Trophoblast cell (in vitro differentiated cells and primary cell): ENCODE measurements around the gene ROR1.

Experiments used
- DNase-seq, 2 donors: peaks; one replicate each; pipeline ENCODE4 v3.0.0-alpha.2; 2016
- H2AFZ ChIP-seq: 2 replicates; pipeline ENCODE4 v1.6.1; 2013; ENCODE audit warnings: low read length, moderate library complexity, mild to moderate bottlenecking; ENCODE audit not compliant: insufficient read depth, poor library complexity
- H2AK5ac ChIP-seq: 2 replicates; pipeline ENCODE4 v1.6.1; 2013; ENCODE audit warnings: mild to moderate bottlenecking, low read length
- H2BK120ac ChIP-seq: 2 replicates; pipeline ENCODE4 v1.6.1; 2013; ENCODE audit warnings: low read length, mild to moderate bottlenecking, moderate library complexity; ENCODE audit not compliant: insufficient read depth, poor library complexity
- H2BK12ac ChIP-seq: 2 replicates; pipeline ENCODE4 v1.6.1; 2013; ENCODE audit warnings: mild to moderate bottlenecking, low read length, moderate library complexity
- H2BK5ac ChIP-seq: 2 replicates; pipeline ENCODE4 v1.6.1; 2013; ENCODE audit warnings: low read length, low read depth, moderate library complexity, mild to moderate bottlenecking; ENCODE audit not compliant: poor library complexity
- H3K14ac ChIP-seq: 2 replicates; pipeline ENCODE4 v1.6.1; 2013; ENCODE audit warnings: mild to moderate bottlenecking, low read length
- H3K18ac ChIP-seq: 2 replicates; pipeline ENCODE4 v1.6.1; 2013; ENCODE audit warnings: mild to moderate bottlenecking, low read length
- H3K23ac ChIP-seq: 2 replicates; pipeline ENCODE4 v1.6.1; 2013; ENCODE audit warnings: low read length
- H3K27ac ChIP-seq: 2 replicates; pipeline ENCODE4 v1.5.1; 2013; ENCODE audit warnings: low read depth, mild to moderate bottlenecking, inconsistent platforms, low read length, moderate library complexity
- H3K27me3 ChIP-seq: 2 replicates; pipeline ENCODE4 v1.6.1; 2013; ENCODE audit warnings: inconsistent platforms, mild to moderate bottlenecking, low read length, moderate library complexity; ENCODE audit not compliant: insufficient read depth
- H3K36me3 ChIP-seq, 2 experiments: 1 replicate in 1 of 2; 2 replicates in 1 of 2; pipeline ENCODE4 v1.6.1; 2013; ENCODE audit warnings: low read length in 2 of 2, mild to moderate bottlenecking in 2 of 2, moderate library complexity in 1 of 2; ENCODE audit not compliant: insufficient read depth in 2 of 2, control insufficient read depth in 1 of 2
- H3K4ac ChIP-seq: 2 replicates; pipeline ENCODE4 v1.6.1; 2013; ENCODE audit warnings: low read depth, mild to moderate bottlenecking, low read length, moderate library complexity
- H3K4me1 ChIP-seq, 2 experiments: 1 replicate in 1 of 2; 2 replicates in 1 of 2; pipeline ENCODE4 v1.6.1; 2013; ENCODE audit warnings: low read length in 2 of 2, mild to moderate bottlenecking in 2 of 2, moderate library complexity in 1 of 2; ENCODE audit not compliant: insufficient read depth in 2 of 2, control insufficient read depth in 1 of 2
- H3K4me2 ChIP-seq: 2 replicates; pipeline ENCODE4 v1.6.1; 2013; ENCODE audit warnings: inconsistent platforms, mild to moderate bottlenecking, low read length, moderate library complexity
- H3K4me3 ChIP-seq: 2 replicates; pipeline ENCODE4 v1.5.1; 2013; ENCODE audit warnings: mild to moderate bottlenecking, low read depth, low read length, inconsistent platforms
- H3K79me1 ChIP-seq: one replicate; pipeline ENCODE4 v1.6.1; 2013; ENCODE audit warnings: low read length
- H3K79me2 ChIP-seq: 2 replicates; pipeline ENCODE4 v1.6.1; 2013; ENCODE audit warnings: low read length, mild to moderate bottlenecking; ENCODE audit not compliant: control insufficient read depth, insufficient read depth, poor library complexity
- H3K9ac ChIP-seq: 2 replicates; pipeline ENCODE4 v1.6.1; 2013; ENCODE audit warnings: mild to moderate bottlenecking, low read length
- H3K9me3 ChIP-seq: 2 replicates; pipeline ENCODE4 v1.6.1; 2013; ENCODE audit warnings: low read depth, mild to moderate bottlenecking, control low read depth, inconsistent platforms, low read length; ENCODE audit not compliant: insufficient read depth
- H4K12ac ChIP-seq: 2 replicates; pipeline ENCODE4 v1.6.1; 2013; ENCODE audit warnings: low read depth, mild to moderate bottlenecking, low read length, moderate library complexity
- H4K8ac ChIP-seq: 2 replicates; pipeline ENCODE4 v1.6.1; 2013; ENCODE audit warnings: low read depth, mild to moderate bottlenecking, low read length, moderate library complexity
- H4K91ac ChIP-seq: one replicate; pipeline ENCODE4 v1.6.1; 2013; ENCODE audit warnings: low read depth, mild to moderate bottlenecking, low read length, moderate library complexity
- WGBS: extraction: QIAGEN DNeasy Blood & Tissue Kit; methylation state at CpG from one replicate; pipeline ENCODE4 v1.1.7; 2013; ENCODE audit warnings: missing lambda C conversion rate; ENCODE audit not compliant: insufficient read length, insufficient coverage; ENCODE audit errors: extremely low coverage; 5-methylcytosine and 5-hydroxymethylcytosine counted together

Gene ROR1

DNA sequence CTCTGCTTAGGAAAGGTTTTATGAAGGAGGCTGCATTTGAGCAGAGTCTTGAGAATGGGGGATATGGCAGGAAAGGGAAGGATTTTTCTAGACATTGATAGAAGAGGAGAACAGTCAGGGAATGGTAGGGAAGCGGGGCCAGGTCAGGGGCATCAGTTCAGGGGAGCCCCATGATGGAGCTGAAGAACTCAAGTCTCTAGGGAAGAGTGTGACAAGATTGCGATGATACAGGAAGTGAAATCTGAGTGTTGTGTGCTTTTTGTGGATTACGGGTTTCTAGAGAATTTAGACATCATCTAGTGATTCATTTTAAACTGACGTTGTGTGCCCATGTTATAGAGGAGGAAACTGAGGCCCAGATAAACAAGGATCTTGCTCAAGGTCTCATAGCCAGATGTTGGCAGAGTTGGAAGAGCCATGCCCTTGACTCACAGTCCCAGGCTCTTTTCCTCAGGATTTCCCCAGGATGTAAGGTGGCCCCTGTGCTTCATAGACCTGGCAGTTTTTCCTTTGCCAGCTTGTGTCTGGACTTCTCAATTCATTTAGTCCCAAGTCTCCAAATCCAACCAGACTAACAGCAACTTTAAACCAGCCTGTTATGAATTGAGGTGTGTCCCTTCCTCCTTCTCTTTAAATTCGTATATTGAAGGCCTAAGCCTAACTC lies 130.3 kb downstream of the ROR1 start:
- H2BK5ac ChIP-seq = no peak overlapping the region
- no peak overlapping the region for H4K8ac ChIP-seq
- H4K91ac ChIP-seq = no peak overlapping the region
- peaks cover 2 to 3% of the 10 kb centered on the region in 2 experiments for H3K4me1 ChIP-seq
- H3K9ac ChIP-seq = no peak overlapping the region
- no peaks in the 10 kb centered on the region for H3K79me1 ChIP-seq
- no peak overlapping the region for H2BK12ac ChIP-seq
- H3K4ac ChIP-seq = no peak overlapping the region
- no peak overlapping the region for H2AFZ ChIP-seq
- no peaks in the 10 kb centered on the region for H3K27me3 ChIP-seq
- H4K12ac ChIP-seq = no peak overlapping the region
- no peak overlapping the region for H2AK5ac ChIP-seq
- DNase-seq = no peak
- no peaks in the 10 kb centered on the region for H3K9me3 ChIP-seq
- no peaks in the 10 kb centered on the region for H3K36me3 ChIP-seq
- H3K4me2 ChIP-seq = no peak overlapping the region
- no peak overlapping the region for H3K27ac ChIP-seq
- H3K79me2 ChIP-seq = no peaks in the 10 kb centered on the region
- H2BK120ac ChIP-seq = no peak overlapping the region
- no peak overlapping the region for H3K4me3 ChIP-seq
- H3K18ac ChIP-seq = no peak overlapping the region
- no peak overlapping the region for H3K23ac ChIP-seq
- H3K14ac ChIP-seq = no peak overlapping the region
- no CpG with 5 or more reads among the region's 5 CpGs for WGBS

DNA sequence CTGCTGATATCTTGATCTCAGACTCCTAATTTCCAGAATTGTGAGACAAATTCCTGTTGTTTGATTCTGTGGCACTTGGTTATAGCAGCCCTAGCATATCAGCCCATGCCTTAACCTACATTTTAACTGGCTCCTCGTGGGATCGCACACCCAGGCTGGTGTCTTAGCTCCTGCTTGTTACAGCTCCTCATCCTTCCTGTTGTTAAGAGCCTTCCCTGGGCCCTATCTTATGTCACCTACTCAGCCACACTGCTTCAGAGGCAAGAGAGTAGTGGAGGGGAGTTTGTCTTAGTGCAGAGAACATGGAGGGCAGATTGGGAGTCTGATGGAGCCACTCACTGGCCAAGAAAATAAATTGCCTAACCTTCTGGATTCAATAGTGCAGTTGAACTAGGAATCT lies 131.0 kb downstream of the ROR1 start:
- H3K4me2 ChIP-seq = no peak overlapping the region
- no peak overlapping the region for H3K4me3 ChIP-seq
- H3K14ac ChIP-seq = no peak overlapping the region
- H2BK12ac ChIP-seq = no peak overlapping the region
- no peak overlapping the region for H2BK5ac ChIP-seq
- H3K4me1 ChIP-seq = peaks cover 2 to 3% of the 10 kb centered on the region in 2 experiments
- WGBS = no CpG with 5 or more reads among the region's 2 CpGs
- H3K27me3 ChIP-seq = no peaks in the 10 kb centered on the region
- H3K79me2 ChIP-seq = no peaks in the 10 kb centered on the region
- no peaks in the 10 kb centered on the region for H3K9me3 ChIP-seq
- H2AFZ ChIP-seq = no peak overlapping the region
- H3K4ac ChIP-seq = no peak overlapping the region
- H3K79me1 ChIP-seq = no peaks in the 10 kb centered on the region
- H4K12ac ChIP-seq = no peak overlapping the region
- no peak overlapping the region for H3K9ac ChIP-seq
- no peak overlapping the region for H3K23ac ChIP-seq
- H2AK5ac ChIP-seq = no peak overlapping the region
- H3K18ac ChIP-seq = peak overlapping the region; percentile 29
- no peak overlapping the region for H3K27ac ChIP-seq
- no peak for DNase-seq
- H2BK120ac ChIP-seq = no peak overlapping the region
- H3K36me3 ChIP-seq = no peaks in the 10 kb centered on the region
- no peak overlapping the region for H4K91ac ChIP-seq
- no peak overlapping the region for H4K8ac ChIP-seq

DNA sequence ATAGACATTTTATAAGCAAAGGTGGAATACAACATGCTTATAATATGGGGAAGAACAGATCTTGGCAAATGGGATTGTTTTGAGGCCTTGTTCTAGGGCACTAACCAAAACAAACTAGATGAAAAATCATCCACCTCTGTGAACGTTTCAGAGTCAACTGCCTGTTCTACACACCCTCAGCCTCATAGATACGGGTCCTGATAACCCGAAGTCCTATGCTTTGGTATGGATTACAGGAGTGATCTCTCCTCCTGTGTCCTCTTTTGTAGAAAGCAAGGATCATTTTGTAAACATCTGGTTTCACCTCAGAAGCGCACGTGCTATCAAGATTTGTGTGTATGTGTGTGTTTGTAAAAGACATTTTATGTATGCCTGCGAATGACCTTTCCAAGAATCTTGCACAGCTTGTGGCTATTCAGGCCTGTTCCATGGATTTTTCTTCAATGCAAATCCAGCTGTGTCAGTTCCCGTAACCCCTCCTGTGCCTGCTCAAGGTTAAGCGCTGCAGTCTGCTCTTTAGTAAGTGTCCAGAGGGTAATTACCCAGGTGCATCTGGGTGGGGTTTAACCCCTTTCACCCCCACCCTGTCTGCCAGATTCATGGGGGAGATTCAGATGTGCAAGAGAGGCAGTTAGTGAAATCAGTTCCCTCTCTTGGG lies 132.4 kb downstream of the ROR1 start:
- WGBS = no CpG with 5 or more reads among the region's 8 CpGs
- H3K4ac ChIP-seq = no peak overlapping the region
- H3K9me3 ChIP-seq = no peaks in the 10 kb centered on the region

DNA sequence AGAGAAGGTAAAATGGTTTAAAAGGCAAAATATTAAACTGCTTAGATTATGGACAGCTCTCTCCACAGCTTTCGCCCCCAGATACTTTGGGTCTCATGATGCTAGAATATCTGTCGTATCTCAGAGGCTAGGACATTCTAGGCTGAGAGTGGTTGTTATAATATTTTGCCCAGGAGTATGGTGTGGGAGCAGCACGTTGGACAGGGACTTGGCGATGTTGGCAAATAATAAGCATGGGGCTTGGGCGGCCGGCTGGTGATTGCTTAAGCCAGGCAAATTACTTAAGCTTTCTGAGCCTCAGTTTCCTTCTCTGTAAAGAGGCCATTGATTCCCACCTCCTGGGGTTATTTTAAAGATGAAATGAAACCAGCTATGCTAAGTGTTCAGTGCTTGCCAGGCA lies 133.2 kb downstream of the ROR1 start:
- WGBS = no CpG with 5 or more reads among the region's 6 CpGs
- no peak overlapping the region for H3K4me3 ChIP-seq
- no peaks in the 10 kb centered on the region for H3K9me3 ChIP-seq
- no peaks in the 10 kb centered on the region for H3K36me3 ChIP-seq
- no peak overlapping the region for H3K23ac ChIP-seq
- H3K18ac ChIP-seq = no peak overlapping the region
- no peak overlapping the region for H2AK5ac ChIP-seq
- no peaks in the 10 kb centered on the region for H3K27me3 ChIP-seq
- H3K4ac ChIP-seq = no peak overlapping the region
- no peak overlapping the region for H2BK12ac ChIP-seq
- no peaks in the 10 kb centered on the region for H3K79me2 ChIP-seq
- no peak overlapping the region for H4K91ac ChIP-seq
- H3K9ac ChIP-seq = no peak overlapping the region
- no peak overlapping the region for H2BK5ac ChIP-seq
- DNase-seq = no peak
- H3K4me2 ChIP-seq = no peak overlapping the region
- H2BK120ac ChIP-seq = no peak overlapping the region
- H4K8ac ChIP-seq = no peak overlapping the region
- peaks cover 0 to 2% of the 10 kb centered on the region in 2 experiments for H3K4me1 ChIP-seq
- no peak overlapping the region for H2AFZ ChIP-seq
- H4K12ac ChIP-seq = no peak overlapping the region
- no peaks in the 10 kb centered on the region for H3K79me1 ChIP-seq
- no peak overlapping the region for H3K27ac ChIP-seq
- H3K14ac ChIP-seq = no peak overlapping the region

More for the DNA sequence above, 132.4 kb downstream of the ROR1 start:
- H3K14ac ChIP-seq = no peak overlapping the region
- peaks cover 0 to 2% of the 10 kb centered on the region in 2 experiments for H3K4me1 ChIP-seq
- H4K91ac ChIP-seq = no peak overlapping the region
- DNase-seq = peak in 1 of 2 donors; percentile 13
- no peak overlapping the region for H3K4me3 ChIP-seq
- H2BK5ac ChIP-seq = no peak overlapping the region
- H2BK12ac ChIP-seq = no peak overlapping the region
- no peaks in the 10 kb centered on the region for H3K27me3 ChIP-seq
- H3K79me2 ChIP-seq = no peaks in the 10 kb centered on the region
- H3K4me2 ChIP-seq = no peak overlapping the region
- no peak overlapping the region for H3K18ac ChIP-seq
- no peak overlapping the region for H3K9ac ChIP-seq
- H2BK120ac ChIP-seq = no peak overlapping the region
- H2AK5ac ChIP-seq = no peak overlapping the region
- H4K12ac ChIP-seq = no peak overlapping the region
- no peak overlapping the region for H4K8ac ChIP-seq
- H2AFZ ChIP-seq = no peak overlapping the region
- H3K27ac ChIP-seq = no peak overlapping the region
- no peak overlapping the region for H3K23ac ChIP-seq
- no peaks in the 10 kb centered on the region for H3K79me1 ChIP-seq
- no peaks in the 10 kb centered on the region for H3K36me3 ChIP-seq
